AG10803 (cell line): ENCODE data around the gene STAMBPL1.

Experiments used
- DNase-seq: peaks from one replicate; pipeline ENCODE4 v3.0.0; 2010; ENCODE audit warnings: low read depth
- H3K4me3 ChIP-seq: 2 replicates; pipeline ENCODE4 v1.5.1; 2011; ENCODE audit warnings: mild to moderate bottlenecking, low read length, control low read depth
- CTCF ChIP-seq: conservative IDR thresholded peaks from 2 replicates; pipeline ENCODE4 v1.5.1; 2011; ENCODE audit warnings: mild to moderate bottlenecking, low read length, control low read depth, inconsistent platforms

Gene STAMBPL1

DNA sequence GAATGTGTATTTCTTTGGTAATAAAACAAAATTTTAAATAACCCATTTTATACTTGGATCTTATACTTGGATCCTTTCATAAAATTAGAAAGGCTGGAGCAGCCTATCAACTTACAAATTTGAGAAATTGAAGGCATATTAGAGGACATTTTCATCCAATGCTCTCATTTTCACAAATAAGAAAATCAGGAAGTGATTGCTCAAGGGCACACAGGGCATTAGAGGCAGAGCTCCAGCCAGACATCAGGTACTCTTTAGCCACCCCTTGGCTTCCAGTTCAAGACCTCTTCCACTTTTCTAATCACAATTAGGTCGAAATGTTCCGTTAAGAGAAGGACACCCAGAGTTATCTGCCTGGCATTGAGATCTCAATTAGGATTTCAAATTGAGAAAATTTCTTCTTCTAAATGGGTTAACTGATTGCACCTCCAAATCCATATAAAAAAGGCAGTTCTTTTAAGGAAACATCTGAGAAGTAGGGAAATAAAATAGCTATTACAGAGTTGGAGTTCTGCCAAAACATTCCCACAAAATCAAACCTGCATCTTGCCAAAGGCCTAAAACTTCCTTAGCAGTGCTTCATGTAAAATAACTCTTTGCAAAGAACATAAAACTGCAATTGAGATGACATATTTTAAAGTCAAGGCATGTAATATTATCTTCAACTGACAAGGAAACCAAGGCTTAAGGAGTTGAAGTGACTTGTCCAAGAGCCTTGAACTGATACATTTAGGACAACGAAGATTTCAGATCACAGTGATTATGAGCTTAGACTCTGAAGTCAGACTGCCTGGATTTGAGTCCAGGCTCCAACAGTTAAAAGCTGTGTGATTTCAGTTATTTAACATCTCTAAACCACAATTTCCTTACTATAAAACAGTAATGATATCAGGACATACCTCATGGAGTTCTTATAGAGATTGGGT lies 70.1 kb downstream of the STAMBPL1 start:
- peak overlapping the region; percentile 51 for H3K4me3 ChIP-seq
- no peak for DNase-seq
- no peak for TF ChIP-seq CTCF

- peak within 1 kb of the TSS; percentile 51 for H3K4me3 ChIP-seq
- no peak for TF ChIP-seq CTCF
- peak; percentile 83 for DNase-seq
Measured at GRCh38 chr10:88952647-88953111, 72.6 kb downstream of the STAMBPL1 start, which contains the start of gene ACTA2. Gene ACTA2, minus strand, starts transcription at chr10:88952773. Its CDS starts 3,843 bp downstream, at chr10:88948930.

DNA sequence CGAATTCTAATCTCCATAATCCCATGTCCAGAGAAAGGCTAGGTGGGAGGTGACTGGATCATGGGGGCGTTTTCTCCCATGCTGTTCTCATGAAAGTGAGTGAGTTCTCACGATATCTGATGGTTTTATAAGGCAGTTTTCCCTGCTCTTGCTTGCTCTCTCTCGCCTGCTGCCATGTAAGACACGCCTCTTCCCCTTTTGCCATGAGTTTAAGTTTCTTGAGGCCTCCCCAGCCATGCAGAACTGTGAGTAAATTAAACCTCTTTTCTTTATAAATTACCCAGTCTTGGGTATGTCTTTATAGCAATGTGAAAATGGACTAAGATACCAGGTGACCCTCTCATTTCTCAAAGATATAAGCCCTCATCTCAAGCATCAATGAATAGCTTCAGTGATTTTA lies 73.6 kb downstream of the STAMBPL1 start:
- DNase-seq: no peak
- no peak overlapping the region for H3K4me3 ChIP-seq
- TF ChIP-seq CTCF: no peak

GRCh38 chr10:88954458-88955083 lies 74.5 kb downstream of the STAMBPL1 start:
- no peak overlapping the region for H3K4me3 ChIP-seq
- no peak for DNase-seq
- no peak for TF ChIP-seq CTCF

DNA sequence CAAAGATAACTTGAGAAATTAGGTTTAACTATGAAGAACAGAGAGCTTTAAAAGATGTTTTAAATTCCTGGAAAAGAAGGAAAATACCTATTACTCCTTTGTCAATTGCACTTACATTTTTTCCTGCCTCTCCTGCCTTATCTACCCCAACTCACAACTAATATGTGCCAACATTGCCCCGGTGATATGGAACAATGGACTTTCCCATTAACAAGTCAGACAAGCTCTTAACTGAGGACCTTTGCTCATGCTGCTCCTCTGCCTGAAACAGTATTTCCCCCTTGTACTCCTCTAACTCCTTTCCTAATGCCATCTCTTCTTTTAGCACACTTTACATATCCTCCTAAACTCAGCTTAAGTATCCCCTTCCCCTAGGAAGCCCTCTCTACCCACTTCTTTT lies 77.3 kb downstream of the STAMBPL1 start:
- DNase-seq: no peak
- TF ChIP-seq CTCF: no peak
- H3K4me3 ChIP-seq: no peak overlapping the region

DNA sequence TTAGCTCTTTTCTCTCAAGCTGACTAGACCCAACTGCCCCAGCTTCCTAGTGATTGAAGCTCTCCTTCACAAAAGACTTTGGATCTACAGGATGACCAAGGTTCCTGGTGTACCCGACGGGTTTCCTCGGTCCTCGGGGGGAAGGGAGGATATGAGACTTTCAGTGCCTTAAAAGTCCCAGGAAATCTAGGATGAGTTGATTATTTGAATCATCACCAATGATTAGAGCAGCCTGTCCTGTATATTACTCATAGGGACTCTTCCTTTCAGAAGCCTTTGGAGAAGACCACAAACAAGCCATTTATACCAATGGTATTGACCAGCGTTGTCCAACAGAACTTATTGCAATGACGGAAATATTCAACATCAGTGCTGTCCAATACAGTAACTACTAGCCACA lies 78.7 kb downstream of the STAMBPL1 start:
- no peak for TF ChIP-seq CTCF
- no peak overlapping the region for H3K4me3 ChIP-seq
- no peak for DNase-seq
